T47D (cell line): ENCODE results near the gene FBXW2.
A peak's percentile ranks its signal among the peaks of the same experiment; 100 is the strongest.
"Not testable (repeated sequence)": the region's sequence is repeated elsewhere in the genome, so short reads cannot be mapped to it uniquely, and the experiment has no call there.

Experiments
- DNase-seq, 2 experiments: peaks; one replicate each; pipeline versions ENCODE4 v3.0.0 to v3.0.0-alpha.2; 2011 to 2012; ENCODE audit warnings: low read depth in 1 of 2, low spot score in 1 of 2
- JUND ChIP-seq: IDR thresholded peaks from 2 replicates; pipeline ENCODE4 v1.6.1; 2012; ENCODE audit warnings: low read depth
- in situ Hi-C: cut with HindIII; loops from 2 replicates; pipeline ENCODE4 v1.10.0; 2016; ENCODE audit warnings: low sequenced_read_pairs, low pct_unique_long_range_greater_than_20kb

FBXW2 gene

DNA sequence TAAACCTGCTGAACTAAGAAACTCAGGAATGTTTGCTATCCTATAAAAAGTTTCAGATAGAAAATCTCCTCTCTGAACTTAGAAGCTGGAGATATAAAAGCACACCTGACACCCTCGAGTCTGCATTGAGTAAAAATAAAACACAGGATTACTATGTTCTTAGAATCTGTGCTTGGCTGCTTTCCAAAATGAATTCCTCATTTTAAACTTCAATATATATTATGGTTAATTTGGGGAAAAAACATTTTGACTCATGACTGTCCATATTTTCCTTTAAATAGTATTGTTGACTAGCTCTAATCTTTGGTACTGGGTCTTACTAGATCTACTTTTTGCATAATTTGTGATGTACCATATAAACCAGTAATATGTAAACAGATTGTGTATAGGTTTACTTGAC, 36.7 kb downstream of the FBXW2 start:
- no peak for TF ChIP-seq JUND
- in situ Hi-C loops, result loop anchor here (25.0 kb wide), 1 partner anchor 181 kb away; the partner anchor contains the start of gene TRAF1
- DNase-seq, result peak in 1 of 2 experiments; percentile 31

DNA sequence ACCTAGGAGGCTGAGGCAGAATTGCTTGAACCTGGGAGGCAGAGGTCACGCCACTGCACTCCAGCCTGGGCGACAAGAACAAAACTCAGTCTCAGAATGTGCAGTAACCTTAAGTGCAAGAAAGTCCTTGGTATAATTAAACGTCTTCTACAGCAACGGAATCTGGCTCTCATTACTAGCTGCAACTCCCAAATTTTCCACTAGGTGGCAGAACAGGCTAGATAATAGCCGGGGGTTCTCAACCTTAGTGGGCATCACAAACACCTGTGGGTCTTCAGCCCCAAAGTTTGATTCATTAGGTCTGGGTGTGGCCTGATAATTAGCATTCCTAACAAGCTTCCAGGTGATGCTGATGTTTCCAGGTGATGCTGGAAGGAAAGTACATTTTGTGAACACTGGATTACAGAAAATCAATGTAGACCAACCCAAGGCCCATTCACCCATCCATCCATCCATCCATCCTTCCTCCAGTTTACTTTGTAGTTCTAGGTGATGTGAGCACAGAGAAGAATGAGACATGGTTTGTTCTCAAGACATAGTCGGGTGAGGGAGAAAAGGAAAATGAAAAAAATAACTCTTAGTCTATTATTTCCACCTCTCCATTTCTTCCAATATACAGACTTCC, 37.3 kb downstream of the FBXW2 start:
- no peak for TF ChIP-seq JUND
- peak; percentile 62 to 78 for DNase-seq
- in situ Hi-C loops, result loop anchor here (25.0 kb wide), 1 partner anchor 181 kb away; the partner anchor contains the start of gene TRAF1

GRCh38 chr9:120755044-120755443, 38.2 kb downstream of the FBXW2 start:
- in situ Hi-C loops, result loop anchor here (25.0 kb wide), 1 partner anchor 182 kb away; the partner anchor contains the start of gene TRAF1
- TF ChIP-seq JUND, result no peak
- DNase-seq, result no peak

- DNase-seq, result no peak
- in situ Hi-C loops, result loop anchor here (25.0 kb wide), 1 partner anchor 187 kb away; the partner anchor contains the start of gene TRAF1
- no peak for TF ChIP-seq JUND
Measured at GRCh38 chr9:120750421-120750820, 42.8 kb downstream of the FBXW2 start.

GRCh38 chr9:120746366-120746765, 46.9 kb downstream of the FBXW2 start:
- in situ Hi-C loops, DNase-seq: not testable (repeated sequence)

GRCh38 chr9:120745278-120745677, 47.9 kb downstream of the FBXW2 start:
- no peak for TF ChIP-seq JUND
- in situ Hi-C loops, result no loop called here
- no peak for DNase-seq

DNA sequence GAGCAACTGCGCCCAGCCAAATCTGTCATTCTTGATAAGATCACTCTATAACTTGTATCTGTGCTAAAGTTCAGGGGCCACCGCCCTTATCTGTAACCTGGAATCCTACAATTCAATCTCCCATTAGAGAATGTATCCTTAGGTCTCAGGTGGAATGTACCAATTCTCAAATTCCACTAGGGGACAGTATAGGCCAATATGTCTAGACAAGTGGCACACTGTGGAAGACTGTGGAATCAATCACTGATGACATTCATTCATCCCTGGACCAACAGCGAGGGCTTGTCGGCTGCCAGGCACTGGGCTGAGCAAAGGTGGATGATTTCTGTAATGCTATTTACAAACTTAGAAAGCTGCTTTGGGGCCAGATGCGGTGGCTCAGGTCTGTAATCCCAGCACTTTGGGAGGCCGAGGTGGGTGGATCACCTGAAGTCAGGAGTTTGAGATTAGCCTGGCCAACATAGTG, 50.2 kb downstream of the FBXW2 start:
- in situ Hi-C loops, result no loop called here
- TF ChIP-seq JUND, result no peak
- peak; percentile 67 to 82 for DNase-seq

- in situ Hi-C loops, result no loop called here
- DNase-seq, result no peak
- no peak for TF ChIP-seq JUND
Measured at GRCh38 chr9:120741701-120742100, 51.5 kb downstream of the FBXW2 start.

DNA sequence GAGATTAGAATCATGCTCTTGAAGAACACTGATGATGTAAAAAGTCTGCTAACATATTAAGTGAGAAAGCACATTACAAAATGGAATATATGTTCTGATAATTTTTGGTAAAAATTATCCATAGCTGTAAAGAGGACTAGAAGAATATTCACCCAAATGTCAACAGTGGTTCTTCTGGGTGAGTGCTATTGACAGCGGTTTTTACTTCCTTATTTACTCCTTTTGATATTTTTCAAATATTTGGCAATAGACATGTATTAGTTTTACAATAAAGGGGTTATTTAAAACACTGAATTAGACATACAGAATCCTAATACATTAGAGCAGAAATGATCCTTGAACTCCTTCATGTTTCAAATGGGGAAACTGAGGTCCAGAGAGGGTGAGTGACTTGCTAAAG, 52.0 kb downstream of the FBXW2 start:
- TF ChIP-seq JUND, result no peak
- in situ Hi-C loops, result no loop called here
- DNase-seq, result no peak

DNA sequence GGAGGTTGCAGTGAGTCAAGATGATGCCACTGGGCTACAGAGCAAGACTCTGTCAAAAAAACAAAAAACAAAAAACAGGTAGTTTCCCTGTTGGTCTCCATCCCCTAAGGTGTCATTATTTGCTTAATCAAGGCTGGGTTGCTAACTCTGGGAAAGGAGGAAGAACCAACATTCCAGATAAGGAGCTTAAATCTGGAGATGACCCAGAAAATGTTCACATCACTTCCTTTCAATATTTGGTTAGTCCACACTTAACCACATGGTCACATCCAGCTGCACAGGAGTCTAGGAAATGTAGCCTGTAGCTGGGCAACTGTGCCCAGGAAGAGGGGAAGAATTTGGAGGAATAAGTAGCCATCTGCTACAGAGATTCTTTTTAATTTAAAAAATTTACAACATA, 53.1 kb downstream of the FBXW2 start:
- no peak for TF ChIP-seq JUND
- no peak for DNase-seq
- in situ Hi-C loops, result no loop called here

- in situ Hi-C loops, result no loop called here
- no peak for DNase-seq
- TF ChIP-seq JUND, result no peak
Measured at GRCh38 chr9:120737416-120738165, 55.6 kb downstream of the FBXW2 start.

DNA sequence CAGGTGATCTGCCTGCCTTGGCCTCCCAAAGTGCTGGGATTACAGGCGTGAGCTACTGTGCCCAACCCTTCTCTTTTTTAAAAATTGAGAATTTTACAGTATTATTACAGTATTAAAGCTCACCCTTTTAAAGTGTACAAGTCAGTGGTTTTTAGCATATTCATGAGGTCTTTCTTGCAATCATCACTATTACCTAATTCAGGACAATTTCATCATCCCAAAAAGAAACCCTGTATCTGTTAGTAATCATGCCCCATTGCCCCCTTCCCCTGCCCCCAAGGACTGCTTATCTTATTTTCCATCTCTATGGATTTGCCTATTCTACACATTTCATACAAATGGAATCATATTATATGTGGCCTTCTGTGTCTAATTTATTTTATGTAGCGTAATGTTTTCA, 56.3 kb downstream of the FBXW2 start:
- no peak for DNase-seq
- in situ Hi-C loops, result no loop called here
- TF ChIP-seq JUND, result no peak

GRCh38 chr9:120735415-120736126, 57.6 kb downstream of the FBXW2 start:
- no peak for TF ChIP-seq JUND
- in situ Hi-C loops, result no loop called here
- DNase-seq, result no peak
